Astrocyte (in vitro differentiated cells and primary cell): Measurements from ENCODE around the gene CNKSR3.

ENCODE experiments used
- CTCF ChIP-seq: IDR thresholded peaks from 2 replicates; pipeline ENCODE4 v1.5.1; 2011; ENCODE audit warnings: low read depth, mild to moderate bottlenecking, inconsistent platforms, low read length, moderate library complexity; ENCODE audit not compliant: insufficient read depth
- EZH2 ChIP-seq: IDR thresholded peaks from 2 replicates; pipeline ENCODE4 v1.6.1; 2012; ENCODE audit warnings: mild to moderate bottlenecking, low read length, inconsistent platforms; ENCODE audit not compliant: insufficient read depth

GRCh38 chr6:154435400-154435945 is 75.0 kb downstream of the CNKSR3 start:
- TF ChIP-seq CTCF (no peak), EZH2 (no peak)
